GM18858 (cell line): ENCODE data around the gene IL18RAP.

Source experiments
- ATAC-seq: cut with Tn5 transposase; IDR thresholded peaks from one replicate; pipeline ENCODE4 v1.9.1; 2021; ENCODE audit not compliant: unreplicated experiment

IL18RAP gene, protein sequence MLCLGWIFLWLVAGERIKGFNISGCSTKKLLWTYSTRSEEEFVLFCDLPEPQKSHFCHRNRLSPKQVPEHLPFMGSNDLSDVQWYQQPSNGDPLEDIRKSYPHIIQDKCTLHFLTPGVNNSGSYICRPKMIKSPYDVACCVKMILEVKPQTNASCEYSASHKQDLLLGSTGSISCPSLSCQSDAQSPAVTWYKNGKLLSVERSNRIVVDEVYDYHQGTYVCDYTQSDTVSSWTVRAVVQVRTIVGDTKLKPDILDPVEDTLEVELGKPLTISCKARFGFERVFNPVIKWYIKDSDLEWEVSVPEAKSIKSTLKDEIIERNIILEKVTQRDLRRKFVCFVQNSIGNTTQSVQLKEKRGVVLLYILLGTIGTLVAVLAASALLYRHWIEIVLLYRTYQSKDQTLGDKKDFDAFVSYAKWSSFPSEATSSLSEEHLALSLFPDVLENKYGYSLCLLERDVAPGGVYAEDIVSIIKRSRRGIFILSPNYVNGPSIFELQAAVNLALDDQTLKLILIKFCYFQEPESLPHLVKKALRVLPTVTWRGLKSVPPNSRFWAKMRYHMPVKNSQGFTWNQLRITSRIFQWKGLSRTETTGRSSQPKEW

DNA sequence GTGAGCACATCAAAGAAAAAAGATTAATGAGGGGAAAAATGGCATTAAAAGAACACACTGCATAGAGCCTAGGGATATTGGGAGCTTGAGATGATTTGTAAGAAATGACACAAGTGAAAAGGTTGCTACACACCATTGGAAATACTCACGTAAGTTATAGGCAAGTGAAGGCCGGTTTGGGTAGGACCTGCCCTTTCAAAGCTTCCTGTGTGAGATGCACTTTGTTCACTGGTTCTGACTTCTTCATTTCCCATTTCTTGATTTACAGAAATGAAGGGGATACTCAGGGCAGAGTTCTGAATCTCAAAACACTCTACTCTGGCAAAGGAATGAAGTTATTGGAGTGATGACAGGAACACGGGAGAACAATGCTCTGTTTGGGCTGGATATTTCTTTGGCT lies at the start of gene IL18RAP:
IL18RAP (plus strand) TSS at position 251 of the 400 bp plus-strand sequence; CDS start at position 369, 118 bp downstream.
- ATAC-seq, result no peak

DNA sequence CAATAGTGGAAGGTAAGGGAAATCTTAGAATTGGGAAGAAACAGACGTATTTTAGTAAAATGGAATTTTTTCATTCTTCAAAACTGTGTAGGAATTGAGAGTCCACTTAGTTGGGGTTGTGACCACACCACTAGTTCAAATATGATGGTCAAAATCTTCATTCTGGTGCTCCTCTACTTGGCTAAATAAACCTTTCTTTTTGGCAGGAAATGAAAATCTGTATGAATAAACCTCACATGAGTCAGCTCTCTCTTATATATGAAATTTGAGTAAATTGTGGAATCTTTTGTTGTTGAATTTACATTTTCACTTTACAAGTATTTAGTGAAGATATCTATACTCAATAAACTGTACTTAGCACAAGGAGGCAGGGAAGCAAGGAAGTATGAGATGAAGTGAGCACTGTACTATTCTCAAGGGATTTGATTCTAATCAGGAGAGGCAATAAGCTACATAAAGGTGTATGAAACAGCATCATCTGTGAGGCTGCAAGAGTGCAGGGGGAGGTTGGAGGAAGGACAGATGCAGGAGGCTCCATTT lies 46.8 kb upstream of the IL18RAP start:
- ATAC-seq, result no peak

DNA sequence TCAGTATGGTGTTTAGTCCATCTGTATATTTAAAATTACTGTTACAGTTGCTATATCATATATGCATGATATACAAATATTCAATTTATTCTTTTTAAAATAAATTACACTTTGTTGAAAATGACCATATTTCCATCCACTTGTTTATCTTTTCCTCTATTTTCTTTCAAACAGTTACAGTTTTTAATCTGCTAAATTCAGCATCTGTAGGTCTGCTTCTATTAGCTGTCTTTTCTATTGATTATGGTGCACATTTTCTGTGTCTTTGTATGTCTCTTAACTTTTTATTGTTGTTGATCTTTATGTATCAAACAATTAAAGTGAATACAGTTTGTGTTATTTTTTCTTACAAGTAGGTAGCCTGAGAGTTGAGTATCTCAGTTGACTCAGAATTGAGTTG lies 39.2 kb upstream of the IL18RAP start:
- no peak for ATAC-seq

DNA sequence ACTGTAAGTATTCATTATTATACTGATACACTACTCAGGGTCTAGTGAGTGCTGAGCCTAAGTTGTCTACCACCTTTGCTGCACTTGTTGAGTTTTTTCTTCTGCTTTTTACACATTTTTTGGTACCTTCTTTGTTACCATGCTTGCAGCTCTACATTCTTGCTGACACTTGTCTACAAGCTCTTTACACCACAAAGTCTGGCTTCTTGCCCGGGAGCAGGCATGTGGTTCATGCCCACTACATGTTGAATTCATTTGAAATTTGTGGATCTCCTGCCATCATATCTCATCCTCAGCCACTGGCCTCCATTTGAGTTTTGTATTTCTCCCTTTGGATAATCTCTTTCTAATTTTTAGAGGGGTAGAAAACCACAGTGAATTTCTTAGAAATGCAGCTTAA lies 37.4 kb upstream of the IL18RAP start:
- no peak for ATAC-seq

DNA sequence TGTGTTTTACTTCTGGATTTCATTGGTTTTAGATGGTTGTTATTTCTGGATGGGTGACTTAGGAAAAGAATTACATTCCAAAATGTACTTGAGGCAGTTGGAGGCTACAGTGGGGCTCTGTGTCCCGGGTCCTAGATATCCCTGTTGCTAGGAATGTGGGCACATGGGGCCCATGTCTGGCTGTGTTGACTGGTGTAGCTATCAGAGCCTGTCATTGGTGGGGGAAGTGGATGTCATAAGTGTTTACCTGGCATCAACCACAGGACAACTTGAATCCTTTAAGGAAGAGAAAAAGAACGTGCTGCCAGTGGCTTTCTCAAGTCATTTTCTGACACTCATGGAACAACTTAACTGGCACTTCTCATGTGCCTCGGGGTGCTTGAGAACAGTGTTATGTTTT lies 37.0 kb upstream of the IL18RAP start:
- no peak for ATAC-seq

DNA sequence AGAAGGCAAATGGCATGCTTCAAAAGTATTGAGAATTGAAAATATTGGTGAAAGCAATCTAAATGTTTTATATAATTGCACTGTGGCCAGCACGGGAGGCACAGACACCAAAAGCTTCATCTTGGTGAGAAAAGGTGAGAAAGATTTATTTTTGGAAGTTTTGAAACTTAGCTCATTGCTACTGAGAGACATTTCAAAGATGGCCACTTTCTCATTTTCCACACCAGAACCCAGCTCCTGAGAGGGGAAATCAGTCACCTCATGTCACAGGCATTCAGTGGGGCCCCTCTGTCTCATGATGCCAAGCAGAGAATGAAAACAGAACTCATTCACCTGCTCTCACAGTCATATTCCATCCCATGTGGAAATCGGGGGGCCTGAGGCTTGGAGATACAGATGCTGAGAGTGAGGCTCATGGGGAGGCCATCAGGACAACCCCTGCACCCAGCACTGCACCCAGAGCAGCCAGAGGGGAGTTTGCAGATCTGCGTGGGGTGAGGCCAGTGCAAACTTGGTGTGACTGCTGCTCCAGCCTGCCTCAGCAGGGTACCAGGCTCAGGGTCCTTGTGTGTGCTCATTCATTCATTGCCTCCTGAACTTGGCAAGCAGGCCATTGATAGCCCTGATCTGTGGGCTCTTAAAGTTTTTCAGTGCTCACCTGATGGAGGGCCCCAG lies 36.0 kb upstream of the IL18RAP start:
- ATAC-seq, result no peak

DNA sequence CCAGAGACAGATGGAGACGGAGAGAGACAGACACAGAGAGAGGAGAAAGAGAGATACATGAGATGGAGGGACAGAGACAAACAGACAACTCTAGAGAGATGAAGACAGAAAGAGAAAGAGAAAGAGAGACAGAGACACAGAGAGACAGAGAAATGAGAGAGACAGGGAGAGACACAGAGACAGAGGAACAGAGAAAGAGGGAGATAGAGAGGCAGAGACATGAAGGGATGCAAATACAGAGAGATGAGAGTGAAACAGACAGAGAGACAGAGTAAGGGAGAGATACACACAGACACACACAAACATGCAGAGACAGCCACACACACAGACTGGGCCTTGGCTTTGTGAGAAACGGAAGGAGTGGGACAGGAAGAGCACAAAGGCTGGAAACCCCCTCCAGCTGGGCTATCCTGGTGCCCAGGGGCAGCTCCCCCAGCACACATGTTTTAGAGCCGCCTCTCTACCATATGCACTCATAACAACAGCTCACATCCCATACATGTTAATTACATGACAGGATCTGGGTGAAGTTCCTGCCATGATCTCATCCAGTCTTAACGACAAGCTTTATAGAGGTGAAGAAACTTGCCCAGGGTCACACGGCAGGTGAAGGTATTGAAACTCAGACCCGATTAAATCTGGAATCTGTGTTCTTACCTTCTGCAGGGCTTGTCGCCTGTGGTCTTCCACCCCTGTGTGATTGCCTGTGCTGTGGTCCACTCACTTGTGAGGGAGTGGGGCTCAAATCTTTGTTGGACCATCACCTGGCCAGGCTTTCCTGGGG lies 35.0 kb upstream of the IL18RAP start:
- ATAC-seq, result no peak

DNA sequence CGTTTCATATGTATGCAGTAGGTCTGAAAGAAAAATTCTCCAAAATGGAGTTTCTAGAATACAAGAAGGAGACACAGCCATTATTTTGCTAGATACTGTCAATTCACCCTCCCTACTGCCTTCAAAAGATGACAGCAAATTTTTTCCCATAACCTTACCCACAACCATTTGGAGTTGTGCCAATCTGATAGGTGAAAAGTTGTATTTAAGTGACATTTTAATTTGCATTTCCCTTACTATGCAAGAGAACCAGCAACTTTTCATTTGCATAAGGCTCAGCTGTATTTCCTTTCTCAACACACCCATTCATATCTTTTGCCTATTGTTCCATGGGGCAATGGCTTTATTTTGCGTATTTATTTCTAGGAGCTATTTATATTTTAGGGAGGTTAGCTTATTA lies 31.4 kb upstream of the IL18RAP start:
- ATAC-seq, result no peak

DNA sequence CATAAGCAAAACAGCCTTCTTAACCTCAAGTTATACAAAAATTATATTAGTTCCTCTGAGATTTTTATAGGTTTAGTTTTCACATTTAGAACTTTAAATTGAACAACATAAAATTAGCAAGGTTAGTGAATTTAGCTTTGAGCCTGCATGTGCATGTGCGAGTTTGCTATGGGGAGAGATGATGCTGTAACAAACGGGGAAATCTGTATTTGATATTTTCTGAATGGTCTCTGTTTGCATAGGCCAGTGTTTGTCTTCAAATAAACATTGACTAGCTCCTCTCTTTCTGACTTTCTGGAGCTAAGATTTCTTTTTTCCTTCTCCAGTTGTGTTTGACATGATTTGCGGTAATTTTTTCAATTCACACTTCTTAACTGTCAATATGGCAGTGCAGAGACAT lies 30.9 kb upstream of the IL18RAP start:
- ATAC-seq, result no peak

DNA sequence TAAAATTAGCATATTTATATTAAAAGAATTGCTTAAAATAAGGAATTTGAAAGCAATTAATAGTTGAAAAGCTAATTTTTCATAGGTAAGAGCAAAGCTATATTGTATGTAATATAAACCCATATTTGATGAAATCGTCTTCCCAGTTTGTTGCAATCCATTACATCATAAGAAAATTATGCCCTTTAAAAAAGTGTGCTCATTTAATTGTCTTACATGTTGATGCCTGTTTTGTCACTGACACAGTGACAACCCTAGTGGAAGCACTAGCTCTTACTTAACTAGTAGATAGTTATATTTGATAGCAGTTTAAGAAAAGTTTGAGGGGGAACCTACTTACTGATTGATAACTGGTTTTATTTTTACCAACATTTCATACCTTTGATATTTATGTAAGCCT lies 30.0 kb upstream of the IL18RAP start:
- no peak for ATAC-seq

DNA sequence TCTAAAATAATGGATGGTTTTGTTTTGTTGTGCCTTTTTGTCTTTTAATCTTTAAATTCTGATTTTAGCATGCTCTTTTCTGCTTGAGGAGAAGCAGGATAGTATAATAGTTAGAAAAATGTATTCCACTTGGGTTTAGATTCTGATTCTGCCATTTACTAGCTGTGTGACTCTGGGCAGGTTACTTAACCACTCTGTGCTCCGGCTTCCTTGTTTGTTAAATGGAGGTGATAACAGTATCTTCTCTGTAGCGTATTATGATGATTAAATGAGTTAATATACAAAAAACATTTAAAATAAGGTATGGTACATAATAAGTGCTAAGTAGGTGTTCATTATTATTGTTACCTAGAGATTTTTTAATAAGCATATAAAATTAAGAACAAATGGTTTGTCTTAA lies 26.9 kb upstream of the IL18RAP start:
- no peak for ATAC-seq

DNA sequence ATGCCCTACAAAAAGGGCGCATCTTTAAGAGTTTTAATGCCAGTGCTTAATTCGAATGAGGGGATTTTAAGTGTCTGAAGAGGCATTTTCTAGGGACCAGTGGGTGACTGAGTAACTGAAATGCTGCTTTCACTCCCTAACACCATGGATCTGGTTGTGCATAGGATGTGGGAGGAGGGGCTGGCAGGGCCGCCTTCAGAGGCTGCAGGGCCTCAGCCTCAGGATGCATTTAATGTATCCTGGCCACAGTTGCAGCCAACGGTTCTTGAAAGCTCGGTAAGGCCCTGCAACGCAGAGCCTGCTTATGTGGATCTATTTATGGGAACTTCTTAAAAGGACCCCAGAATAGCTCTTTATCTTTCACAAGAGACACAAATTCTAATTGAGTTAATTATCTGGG lies 25.8 kb upstream of the IL18RAP start:
- no peak for ATAC-seq

DNA sequence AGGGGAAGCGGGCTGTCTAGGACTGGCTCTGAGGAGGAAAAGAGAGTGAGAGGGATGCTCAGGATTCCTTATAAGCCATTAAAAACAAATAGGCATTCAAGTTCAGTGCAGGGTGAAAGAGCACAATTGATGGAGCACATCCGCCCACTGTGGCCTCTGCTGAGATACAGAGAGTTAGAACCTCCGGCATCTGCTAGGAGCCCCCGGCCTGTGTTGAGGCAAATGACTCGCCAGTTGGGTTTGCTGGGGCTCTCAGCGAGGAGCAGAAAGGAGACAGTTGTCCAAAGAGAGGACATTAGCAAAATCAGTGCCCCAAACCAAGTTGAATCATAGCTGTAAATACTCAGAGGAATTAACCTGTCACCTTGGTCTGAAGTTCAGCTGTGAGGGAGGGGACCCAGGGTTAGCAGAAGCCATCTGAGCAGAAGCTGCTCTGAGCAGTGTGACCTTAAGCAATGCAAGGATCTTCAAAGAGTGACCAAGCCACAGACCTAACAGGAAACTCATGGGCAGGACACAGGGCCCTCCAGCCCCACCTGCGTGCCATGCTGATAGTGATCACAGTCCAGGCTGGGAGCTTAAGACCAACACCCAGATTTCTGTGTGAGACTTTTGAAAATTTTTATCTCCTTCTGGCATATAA lies 23.3 kb upstream of the IL18RAP start:
- ATAC-seq, result no peak

DNA sequence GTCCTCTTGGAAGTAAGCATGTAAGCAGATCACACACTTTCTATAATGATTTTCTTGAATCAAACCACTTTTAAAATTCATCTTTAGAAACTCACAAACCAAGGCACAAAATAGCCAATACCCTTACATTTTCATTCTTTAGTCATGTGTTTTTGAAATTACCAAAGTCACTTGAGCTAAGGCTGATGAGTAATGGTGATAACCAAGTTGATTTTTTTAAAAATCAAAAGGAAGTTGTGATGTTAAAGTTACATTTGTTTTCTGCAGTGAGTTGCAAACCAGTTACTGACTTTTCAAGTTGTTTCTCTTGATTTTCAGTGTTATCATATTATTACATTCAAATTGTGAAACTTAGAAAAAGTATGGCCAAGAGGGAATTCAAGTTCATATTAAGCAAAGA lies 21.5 kb upstream of the IL18RAP start:
- no peak for ATAC-seq

DNA sequence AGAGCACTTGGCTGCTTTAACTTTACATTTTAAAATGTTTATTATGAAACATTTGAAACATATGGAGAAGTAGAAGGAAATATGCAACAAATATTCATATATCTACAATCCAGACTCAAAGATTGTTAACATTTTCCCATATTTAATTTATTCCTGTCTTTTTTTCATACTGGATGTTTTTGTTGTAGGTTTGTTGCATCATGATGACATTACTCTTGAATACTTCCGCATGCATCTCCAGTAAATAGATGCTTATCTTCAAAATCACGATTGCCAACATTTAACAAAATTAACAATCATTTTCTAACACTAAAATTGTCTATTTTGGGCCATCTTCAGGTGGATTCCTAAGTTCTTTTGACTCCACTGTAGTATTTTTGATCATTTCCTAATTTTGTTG lies 21.1 kb upstream of the IL18RAP start:
- no peak for ATAC-seq

DNA sequence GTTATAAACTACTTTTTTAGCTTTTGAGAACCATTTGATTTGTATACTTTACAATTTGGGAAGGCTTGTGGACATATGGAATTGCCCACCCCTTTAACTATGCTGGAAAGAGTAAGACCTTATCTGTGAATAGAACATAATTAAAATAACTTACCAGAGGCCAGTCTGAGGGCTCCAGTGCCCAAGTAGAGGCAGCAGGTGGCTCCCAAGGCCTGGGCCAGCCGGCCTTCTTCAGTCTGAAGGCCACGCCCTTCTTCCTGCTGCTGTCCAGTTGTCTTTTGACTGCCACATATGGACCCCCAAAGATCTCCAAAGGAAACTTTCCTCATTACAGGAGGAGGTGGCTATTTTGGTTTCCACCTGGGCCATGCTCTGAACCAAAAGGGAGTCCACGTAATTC lies 12.0 kb upstream of the IL18RAP start:
- no peak for ATAC-seq

DNA sequence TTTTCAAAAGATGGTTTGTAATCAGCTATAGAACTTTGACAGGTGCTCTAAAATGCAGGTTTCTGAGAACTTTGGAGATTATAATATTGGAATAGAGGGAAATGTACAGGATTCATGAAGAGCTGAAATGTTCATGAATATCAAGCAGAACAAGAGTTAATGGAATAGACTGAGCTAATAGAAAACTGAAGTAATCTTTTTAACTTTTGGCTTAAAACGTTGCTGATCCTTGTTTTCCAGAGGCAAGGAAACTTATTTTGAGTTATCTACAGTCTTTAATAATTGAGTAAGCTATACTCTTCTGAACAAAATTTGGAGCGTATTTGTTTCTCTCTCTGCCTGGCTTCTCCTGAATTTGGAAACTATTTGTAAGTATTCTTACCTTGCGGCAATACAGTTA lies 10.8 kb upstream of the IL18RAP start:
- no peak for ATAC-seq

DNA sequence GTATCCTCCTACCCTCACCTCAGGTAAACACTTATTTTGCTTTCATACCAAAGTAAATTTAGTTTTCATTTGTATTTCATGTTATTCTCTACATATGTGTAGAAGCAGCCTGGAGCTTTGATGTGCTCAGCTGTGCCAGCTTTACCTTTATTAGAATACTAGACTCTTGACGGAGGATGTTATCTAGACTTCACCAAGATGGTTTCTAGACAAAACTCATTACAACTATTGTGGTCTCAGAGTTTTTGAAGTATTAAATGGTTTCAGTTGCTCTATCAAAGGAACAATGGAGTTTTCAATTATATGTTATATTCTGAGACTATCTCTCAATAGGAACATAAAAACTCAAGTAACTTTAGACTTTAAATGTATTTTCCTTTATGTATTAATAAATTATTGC lies 5.0 kb upstream of the IL18RAP start:
- peak; percentile 34 for ATAC-seq

DNA sequence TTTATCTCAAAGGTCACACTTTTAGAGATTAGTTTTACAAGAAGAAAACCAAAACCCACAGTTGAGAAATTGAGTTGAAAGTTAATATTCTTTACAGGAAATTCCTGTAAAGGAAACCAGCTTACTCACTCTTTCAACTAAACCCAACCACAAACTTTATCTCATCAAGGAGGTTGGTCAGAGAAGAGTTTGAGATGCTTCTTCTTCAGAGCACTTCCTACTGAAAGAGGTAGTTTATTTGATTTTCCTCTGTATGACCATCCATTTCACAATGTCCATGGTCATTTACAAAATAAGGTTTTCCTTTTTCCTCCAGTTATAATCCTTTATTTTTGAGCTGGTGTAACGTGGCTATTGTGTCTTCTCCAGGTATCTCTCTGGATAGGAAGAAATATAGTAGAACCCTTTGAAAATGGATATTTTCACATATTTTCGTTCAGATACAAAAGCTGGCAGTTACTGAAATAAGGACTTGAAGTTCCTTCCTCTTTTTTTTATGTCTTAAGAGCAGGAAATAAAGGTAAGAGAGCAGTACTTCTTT lies 4.5 kb upstream of the IL18RAP start:
- peak; percentile 86 for ATAC-seq

DNA sequence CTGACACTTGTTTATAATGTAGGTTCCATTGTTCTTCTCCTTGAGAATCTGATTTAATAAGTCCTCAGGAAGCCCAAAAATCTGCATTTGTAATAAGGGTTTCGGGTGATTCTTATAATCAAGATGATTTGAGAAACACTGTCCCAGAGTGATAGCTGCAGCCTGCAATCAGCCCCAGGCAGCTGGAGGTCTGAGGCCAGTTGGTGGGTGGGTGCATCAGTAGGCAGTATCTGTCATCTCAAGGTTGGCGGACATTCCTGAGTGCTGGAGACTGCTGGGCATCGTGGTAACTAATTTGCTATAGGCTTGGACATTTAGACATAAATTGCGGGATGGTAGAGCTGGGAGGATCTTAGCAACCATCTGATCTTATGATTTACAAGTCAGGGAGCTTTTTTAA lies 2.7 kb upstream of the IL18RAP start:
- no peak for ATAC-seq
